HepG2 (cell line): ENCODE data around the gene MORN5. TPM values are rescaled to one million over a fixed set of nuclear protein-coding genes. Genes with fewer than 3 reads are reported as not detected.

Experiments used
- DMAP1 ChIP-seq: IDR thresholded peaks from 2 replicates; pipeline ENCODE4 v1.6.1; 2016
- JUN ChIP-seq: sonication (generic); formaldehyde crosslinking; IDR thresholded peaks from 2 replicates; pipeline ENCODE4 v1.4.0; 2020; ENCODE audit warnings: mild to moderate bottlenecking, missing genetic modification reagents
- KAT2B ChIP-seq: fragments of 150-350 bp; IDR thresholded peaks from 2 replicates; pipeline ENCODE4 v1.6.1; 2014; ENCODE audit warnings: low read depth, low read length, borderline replicate concordance
- KIAA2018 ChIP-seq: sonication (generic); formaldehyde crosslinking; IDR thresholded peaks from 2 replicates; pipeline ENCODE4 v1.5.0; 2020; ENCODE audit warnings: mild to moderate bottlenecking, missing genetic modification reagents, borderline replicate concordance
- MNT ChIP-seq: fragments of 450-650 bp; IDR thresholded peaks from 2 replicates; pipeline ENCODE4 v1.6.1; 2016
- NCOA5 ChIP-seq: sonication (generic); formaldehyde crosslinking; IDR thresholded peaks from 2 replicates; pipeline ENCODE4 v1.4.0; 2020; ENCODE audit warnings: missing genetic modification reagents
- NR2C2 ChIP-seq: sonication (generic); formaldehyde crosslinking; IDR thresholded peaks from 2 replicates; pipeline ENCODE4 v1.4.0; 2020; ENCODE audit warnings: missing genetic modification reagents, mild to moderate bottlenecking, moderate library complexity, borderline replicate concordance
- SP1 ChIP-seq, 2 experiments: fragments of 450-650 bp in 1 of 2; sonication (generic) in 1 of 2; formaldehyde crosslinking in 1 of 2; IDR thresholded peaks; 2 replicates each; pipeline versions ENCODE4 v1.4.0 to v1.6.1; 2016 to 2020; ENCODE audit warnings: missing genetic modification reagents in 1 of 2
- STAG1 ChIP-seq: sonication (generic); formaldehyde crosslinking; IDR thresholded peaks from 2 replicates; pipeline ENCODE4 v1.4.0; 2020; ENCODE audit warnings: missing genetic modification reagents
- THAP7 ChIP-seq: sonication (generic); formaldehyde crosslinking; IDR thresholded peaks from 2 replicates; pipeline ENCODE4 v1.8.1; 2023; ENCODE audit warnings: mild to moderate bottlenecking, missing genetic modification reagents
- YEATS4 ChIP-seq: sonication (generic); formaldehyde crosslinking; IDR thresholded peaks from 2 replicates; pipeline ENCODE4 v1.4.0; 2020; ENCODE audit warnings: missing genetic modification reagents, borderline replicate concordance
- ZNF367 ChIP-seq: sonication (generic); formaldehyde crosslinking; IDR thresholded peaks from 2 replicates; pipeline ENCODE4 v1.4.0; 2020; ENCODE audit warnings: missing genetic modification reagents, borderline replicate concordance
- ZNF496 ChIP-seq: sonication (generic); formaldehyde crosslinking; IDR thresholded peaks from 2 replicates; pipeline ENCODE4 v1.8.1; 2023; ENCODE audit warnings: mild to moderate bottlenecking, moderate library complexity, missing genetic modification reagents; ENCODE audit not compliant: insufficient replicate concordance
- ZNF567 ChIP-seq: sonication (generic); formaldehyde crosslinking; IDR thresholded peaks from 2 replicates; pipeline ENCODE4 v1.8.1; 2023; ENCODE audit warnings: mild to moderate bottlenecking, missing genetic modification reagents, borderline replicate concordance
- ZNF570 ChIP-seq: sonication (generic); formaldehyde crosslinking; IDR thresholded peaks from 2 replicates; pipeline ENCODE4 v1.4.0; 2020; ENCODE audit warnings: mild to moderate bottlenecking, missing genetic modification reagents, borderline replicate concordance
- ZNF644 ChIP-seq: IDR thresholded peaks from 2 replicates; pipeline ENCODE4 v1.6.1; 2016; ENCODE audit warnings: low read depth
- ZNF713 ChIP-seq: sonication (generic); formaldehyde crosslinking; IDR thresholded peaks from 2 replicates; pipeline ENCODE4 v1.4.0; 2020; ENCODE audit warnings: mild to moderate bottlenecking, missing genetic modification reagents
- ZNF772 ChIP-seq: sonication (generic); formaldehyde crosslinking; IDR thresholded peaks from 2 replicates; pipeline ENCODE4 v1.5.0; 2020; ENCODE audit warnings: mild to moderate bottlenecking, missing genetic modification reagents
- ZNF83 ChIP-seq: sonication (generic); formaldehyde crosslinking; IDR thresholded peaks from 2 replicates; pipeline ENCODE4 v1.4.0; 2020; ENCODE audit warnings: missing genetic modification reagents, mild to moderate bottlenecking, borderline replicate concordance
- ZSCAN21 ChIP-seq: sonication (generic); formaldehyde crosslinking; IDR thresholded peaks from 2 replicates; pipeline ENCODE4 v1.8.0; 2022; ENCODE audit warnings: mild to moderate bottlenecking, missing genetic modification reagents, moderate library complexity, borderline replicate concordance
- polyA plus RNA-seq, 8 experiments: library from polyadenylated mRNA; depleted of rRNA in 3 of 8; stranded (reverse) in 7 of 8; unstranded in 1 of 8; fragments of >200 nt; fragmentation: Illumina TruSeq in 4 of 8; extraction: Trizol in 4 of 8; gene quantifications; 2 replicates each; pipeline versions ENCODE4 v1.2.1 to v1.2.3, GENCODE V29; 2011 to 2016; ENCODE audit warnings: low read depth in 4 of 8, missing spikeins in 1 of 8, mixed read lengths in 1 of 8; ENCODE audit not compliant: insufficient read depth in 1 of 8
- total RNA-seq, 5 experiments: library from RNA; depleted of rRNA; stranded (reverse); fragments of >200 nt; fragmentation: Illumina TruSeq; extraction: Trizol; gene quantifications; 2 replicates each; pipeline ENCODE4 v1.2.3, GENCODE V29; 2016; ENCODE audit warnings: low read depth in 1 of 5

MORN5 gene
- total and polyA plus RNA-seq, 2 of the 13 experiments (the other 11 are each of a cell fraction or from before 2014, with no cell fraction given), result not detected

- no peak for TF ChIP-seq KIAA2018
- no peak for TF ChIP-seq ZNF570 (CRISPR knock-in tag)
- TF ChIP-seq ZSCAN21, result no peak; the same call in 1 of the 2 replicates
- no peak for TF ChIP-seq MNT
- TF ChIP-seq ZNF772 (CRISPR knock-in tag), result no peak
- TF ChIP-seq NR2C2 (CRISPR knock-in tag), result no peak
- TF ChIP-seq ZNF83, result no peak
- no peak for TF ChIP-seq ZNF713
- TF ChIP-seq THAP7 (CRISPR knock-in tag), result no peak
- TF ChIP-seq YEATS4 (CRISPR knock-in tag), result no peak
- no peak for TF ChIP-seq SP1 (IDR thresholded peaks at IDR 0.05)
- TF ChIP-seq SP1 (CRISPR knock-in tag; IDR thresholded peaks at IDR 0.05), result no peak
- TF ChIP-seq ZNF367 (CRISPR knock-in tag), result no peak
- no peak for TF ChIP-seq KAT2B
- no peak for TF ChIP-seq JUN
- TF ChIP-seq STAG1 (CRISPR knock-in tag), result no peak; the same call in 1 of the 2 replicates
- TF ChIP-seq DMAP1 (CRISPR knock-in tag), result peak; percentile 20; the same call in 1 of the 2 replicates
- no peak for TF ChIP-seq ZNF644 (CRISPR knock-in tag)
- no peak for TF ChIP-seq ZNF567 (CRISPR knock-in tag)
- TF ChIP-seq NCOA5 (CRISPR knock-in tag), result no peak
- no peak for TF ChIP-seq ZNF496 (CRISPR knock-in tag)
Observed at GRCh38 chr9:122125509-122126330, 34.0 kb upstream of the MORN5 start (continued).
